OCI-LY7 (cell line): ENCODE data around the gene LHX6. TPM values are rescaled to one million over a fixed set of nuclear protein-coding genes. Genes with fewer than 3 reads are reported as not detected.

ENCODE experiments used
- BruUV-seq: library from RNA; stranded (reverse); fragments of 400-500 nt; replicated peaks from 2 replicates; lab custom pipeline; 2021; lab: Mats Ljungman, UMichigan
- CTCF ChIA-PET: fragments of 300-600 bp; sonication (Branson Sonifier 250); formaldehyde crosslinking; loops from one replicate; lab custom pipeline; 2022; ENCODE audit warnings: antibody characterized with exemption; ENCODE audit not compliant: unreplicated experiment; lab: Charles Lee
- POLR2A ChIA-PET: fragments of 300-600 bp; sonication (Branson Sonifier 250); formaldehyde crosslinking; loops from one replicate; lab custom pipeline; 2022; ENCODE audit warnings: antibody characterized with exemption; lab: Charles Lee
- DNase-seq: peaks from one replicate; pipeline ENCODE4 v3.0.0-alpha.2; 2015; ENCODE audit warnings: low spot score
- H2AFZ ChIP-seq: fragments of 200-600 bp; sonication (generic), shearing (Covaris generic); 2 replicates; pipeline ENCODE4 v1.6.1; 2014; ENCODE audit warnings: mild to moderate bottlenecking, antibody characterized with exemption, low read length, moderate library complexity
- H3K27ac ChIP-seq: fragments of 200-600 bp; sonication (generic); 2 replicates; pipeline ENCODE4 v1.5.1; 2014; ENCODE audit warnings: mixed run types, low read depth, mild to moderate bottlenecking, moderate library complexity, low read length, inconsistent platforms; ENCODE audit not compliant: poor library complexity, severe bottlenecking
- H3K36me3 ChIP-seq: fragments of 200-600 bp; sonication (generic); 2 replicates; pipeline ENCODE4 v1.6.1; 2014; ENCODE audit warnings: mild to moderate bottlenecking, antibody characterized with exemption, low read length, moderate library complexity, mixed read lengths; ENCODE audit not compliant: insufficient read depth
- H3K4me1 ChIP-seq: fragments of 200-600 bp; sonication (generic); 2 replicates; pipeline ENCODE4 v1.5.1; 2014; ENCODE audit warnings: mild to moderate bottlenecking, low read length; ENCODE audit not compliant: insufficient read depth, poor library complexity, severe bottlenecking
- H3K4me2 ChIP-seq: fragments of 200-600 bp; sonication (generic); 2 replicates; pipeline ENCODE4 v1.6.1; 2014; ENCODE audit warnings: mild to moderate bottlenecking, low read length
- H3K4me3 ChIP-seq: fragments of 200-600 bp; sonication (generic); 2 replicates; pipeline ENCODE4 v1.5.1; 2014; ENCODE audit warnings: mild to moderate bottlenecking, low read depth, low read length; ENCODE audit not compliant: poor library complexity, severe bottlenecking
- H3K79me2 ChIP-seq: fragments of 200-600 bp; sonication (generic); 2 replicates; pipeline ENCODE4 v1.6.1; 2016; ENCODE audit warnings: low read depth, mild to moderate bottlenecking, low read length, moderate library complexity, mixed read lengths; ENCODE audit not compliant: insufficient read depth
- H3K9me2 ChIP-seq: fragments of 200-600 bp; sonication (generic); 2 replicates; pipeline ENCODE4 v1.6.1; 2016; ENCODE audit warnings: mild to moderate bottlenecking, low read length, mixed read lengths; ENCODE audit not compliant: insufficient read depth
- H3K9me3 ChIP-seq: fragments of 200-600 bp; sonication (generic); 2 replicates; pipeline ENCODE4 v1.6.1; 2014; ENCODE audit warnings: mild to moderate bottlenecking, mixed run types, low read length, mixed read lengths
- H4K20me1 ChIP-seq: fragments of 200-600 bp; sonication (generic); 2 replicates; pipeline ENCODE4 v1.6.1; 2014; ENCODE audit warnings: mild to moderate bottlenecking, antibody characterized with exemption, low read length, moderate library complexity, mixed read lengths; ENCODE audit not compliant: insufficient read depth
- EZH2phosphoT487 ChIP-seq: fragments of 200-600 bp; sonication (generic); IDR thresholded peaks from 2 replicates; pipeline ENCODE4 v1.6.1; 2018; ENCODE audit warnings: low read depth, borderline replicate concordance, mild to moderate bottlenecking, mixed run types, antibody characterized with exemption, low read length, moderate library complexity, mixed read lengths
- intact Hi-C: fragments of 100-400 bp; cut with micrococcal nuclease; formaldehyde crosslinking; loops from one replicate; pipeline ENCODE4 v1.10.0; 2022; ENCODE audit not compliant: unreplicated experiment
- total RNA-seq, 2 experiments: library from RNA; depleted of rRNA in 1 of 2; stranded (reverse); fragments of >200 nt in 1 of 2; shearing (Covaris generic) in 1 of 2; gene quantifications; 2 replicates each; pipeline ENCODE4 v1.2.3, GENCODE V29; 2014 to 2022
- TF ChIP-seq, protein P1 (sequence below): fragments of 200-600 bp; sonication (generic); conservative IDR thresholded peaks from 2 replicates; pipeline ENCODE4 v1.5.1; 2014; ENCODE audit warnings: mild to moderate bottlenecking, antibody characterized with exemption, low read length, moderate library complexity, mixed read lengths

LHX6 gene
- total RNA-seq, 2 experiments from 2014 or later = not detected

DNA sequence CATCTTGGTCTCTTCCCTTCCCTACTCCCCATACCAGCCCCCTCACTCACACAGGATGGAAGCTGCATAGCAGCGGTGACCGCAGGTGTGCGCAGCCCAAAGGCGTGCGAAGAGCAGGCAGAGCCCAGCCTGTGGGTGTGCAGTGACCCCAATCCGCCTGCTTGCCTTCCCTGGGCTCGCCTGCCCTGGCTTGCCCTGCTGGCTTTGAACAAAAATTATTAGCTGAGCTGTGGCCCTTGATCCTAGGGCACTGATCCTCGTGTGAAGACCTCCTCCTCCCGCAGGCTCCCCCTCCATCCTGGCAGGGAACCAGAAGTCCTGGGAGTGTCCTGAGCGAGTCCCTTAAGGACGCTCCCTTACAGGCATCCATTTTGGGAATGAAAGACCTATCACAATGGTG lies 37.2 kb downstream of the LHX6 start:
- BruUV-seq = no TSS peak
- Histone ChIP-seq H3K9me2 (no peaks in the 10 kb centered on the region), H3K27ac (no peak overlapping the region), H3K9me3 (no peaks in the 10 kb centered on the region), H3K4me2 (no peak overlapping the region), H3K36me3 (no peaks in the 10 kb centered on the region), H3K79me2 (no peaks in the 10 kb centered on the region), H4K20me1 (no peaks in the 10 kb centered on the region), H3K4me1 (no peaks in the 10 kb centered on the region), H2AFZ (no peak overlapping the region), H3K4me3 (no peak overlapping the region)
- POLR2A ChIA-PET = interaction anchor here (0.6 kb wide), 1 partner anchor 1428 kb away, joined by 3 read pairs; no protein-coding TSS in a partner anchor
- intact Hi-C loops = no loop called here
- TF ChIP-seq EZH2phosphoT487 = no peak
- TF ChIP-seq, protein P1, sequence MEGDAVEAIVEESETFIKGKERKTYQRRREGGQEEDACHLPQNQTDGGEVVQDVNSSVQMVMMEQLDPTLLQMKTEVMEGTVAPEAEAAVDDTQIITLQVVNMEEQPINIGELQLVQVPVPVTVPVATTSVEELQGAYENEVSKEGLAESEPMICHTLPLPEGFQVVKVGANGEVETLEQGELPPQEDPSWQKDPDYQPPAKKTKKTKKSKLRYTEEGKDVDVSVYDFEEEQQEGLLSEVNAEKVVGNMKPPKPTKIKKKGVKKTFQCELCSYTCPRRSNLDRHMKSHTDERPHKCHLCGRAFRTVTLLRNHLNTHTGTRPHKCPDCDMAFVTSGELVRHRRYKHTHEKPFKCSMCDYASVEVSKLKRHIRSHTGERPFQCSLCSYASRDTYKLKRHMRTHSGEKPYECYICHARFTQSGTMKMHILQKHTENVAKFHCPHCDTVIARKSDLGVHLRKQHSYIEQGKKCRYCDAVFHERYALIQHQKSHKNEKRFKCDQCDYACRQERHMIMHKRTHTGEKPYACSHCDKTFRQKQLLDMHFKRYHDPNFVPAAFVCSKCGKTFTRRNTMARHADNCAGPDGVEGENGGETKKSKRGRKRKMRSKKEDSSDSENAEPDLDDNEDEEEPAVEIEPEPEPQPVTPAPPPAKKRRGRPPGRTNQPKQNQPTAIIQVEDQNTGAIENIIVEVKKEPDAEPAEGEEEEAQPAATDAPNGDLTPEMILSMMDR = no peak
- CTCF ChIA-PET = no interaction called here
- no peak for DNase-seq

DNA sequence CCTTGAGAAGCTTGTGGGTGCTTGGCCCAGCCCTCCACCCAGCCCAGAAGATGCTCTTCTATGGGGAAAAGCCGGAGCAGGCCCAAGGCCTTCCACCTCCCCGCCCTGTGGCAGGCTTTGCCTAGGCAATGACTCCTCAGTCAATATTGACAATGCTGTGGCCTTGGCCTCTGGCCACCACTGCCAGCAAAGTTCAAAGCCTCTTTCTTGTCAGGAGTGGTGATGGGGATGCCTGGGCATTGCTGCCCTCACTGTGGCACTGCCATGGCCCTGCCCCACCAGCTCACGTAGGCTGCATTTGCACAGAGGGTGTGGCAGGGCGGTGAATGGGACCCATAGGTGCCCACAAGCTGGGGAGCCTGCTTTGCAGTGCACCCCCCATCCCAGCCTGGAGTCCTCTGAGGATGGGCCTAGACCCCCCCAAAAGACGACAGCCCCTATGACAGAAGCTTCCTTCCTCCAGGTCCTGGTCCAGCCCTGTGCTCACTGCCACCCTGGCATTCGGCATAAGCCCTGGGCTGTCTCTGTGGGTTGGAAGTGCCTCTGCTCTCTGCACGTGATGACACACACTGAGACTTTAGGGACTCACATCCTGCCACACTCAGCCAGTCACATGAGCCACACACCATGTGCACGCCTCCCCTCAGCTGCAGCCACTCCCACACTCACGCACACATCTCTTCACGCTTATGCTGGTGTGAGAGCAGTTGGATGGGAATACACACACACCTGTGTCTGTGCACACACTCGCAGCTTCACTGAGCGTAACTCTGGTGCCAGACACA lies 38.0 kb downstream of the LHX6 start:
- Histone ChIP-seq H3K4me1 (no peaks in the 10 kb centered on the region), H4K20me1 (no peaks in the 10 kb centered on the region), H2AFZ (no peak overlapping the region), H3K4me3 (no peak overlapping the region), H3K9me3 (no peaks in the 10 kb centered on the region), H3K79me2 (no peaks in the 10 kb centered on the region), H3K4me2 (no peak overlapping the region), H3K36me3 (no peaks in the 10 kb centered on the region), H3K9me2 (no peaks in the 10 kb centered on the region), H3K27ac (no peak overlapping the region)
- POLR2A ChIA-PET = no interaction called here
- DNase-seq = no peak
- BruUV-seq = no TSS peak
- no peak for TF ChIP-seq EZH2phosphoT487
- TF ChIP-seq, protein P1 = no peak
- intact Hi-C loops = no loop called here
- CTCF ChIA-PET = no interaction called here

DNA sequence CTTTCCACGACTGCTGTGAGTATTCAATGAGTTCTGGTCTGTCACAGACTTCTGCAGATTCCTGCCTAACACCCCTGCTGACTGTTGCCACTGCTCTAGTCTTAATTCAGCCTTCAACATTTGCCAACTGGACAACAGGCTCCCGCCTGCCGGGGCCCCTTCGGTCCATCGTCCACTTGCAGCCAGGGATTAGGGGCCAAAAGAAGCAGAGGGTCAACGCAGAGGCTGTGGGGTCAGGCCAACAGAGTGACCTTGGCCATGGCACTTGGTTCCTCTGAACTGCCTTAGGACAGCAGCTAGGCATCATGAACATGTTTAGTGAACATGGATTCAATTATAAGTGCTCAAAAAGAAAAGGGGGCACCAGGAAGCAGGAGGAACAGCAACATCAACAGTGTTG lies 40.4 kb downstream of the LHX6 start:
- TF ChIP-seq, protein P1 = no peak
- TF ChIP-seq EZH2phosphoT487 = no peak
- no peaks in the 10 kb centered on the region for H3K79me2 ChIP-seq
- POLR2A ChIA-PET = interaction anchor here (0.8 kb wide), 1 partner anchor 15 kb away, joined by 4 read pairs; no protein-coding TSS in a partner anchor
- intact Hi-C loops = no loop called here
- no peak overlapping the region for H3K4me3 ChIP-seq
- H3K4me2 ChIP-seq = no peak overlapping the region
- CTCF ChIA-PET = no interaction called here
- H3K9me2 ChIP-seq = no peaks in the 10 kb centered on the region
- H2AFZ ChIP-seq = no peak overlapping the region
- H3K27ac ChIP-seq = no peak overlapping the region
- H3K9me3 ChIP-seq = no peaks in the 10 kb centered on the region
- no peaks in the 10 kb centered on the region for H3K4me1 ChIP-seq
- no peaks in the 10 kb centered on the region for H3K36me3 ChIP-seq
- no TSS peak for BruUV-seq
- no peak for DNase-seq
- H4K20me1 ChIP-seq = no peaks in the 10 kb centered on the region
